ENCODE data around the gene GBA3. TPM values are rescaled to one million over a fixed set of nuclear protein-coding genes. Genes with fewer than 3 reads are reported as not detected.

Gene GBA3
- total RNA-seq, 1 donor from 2014 or later, result not detected

DNA sequence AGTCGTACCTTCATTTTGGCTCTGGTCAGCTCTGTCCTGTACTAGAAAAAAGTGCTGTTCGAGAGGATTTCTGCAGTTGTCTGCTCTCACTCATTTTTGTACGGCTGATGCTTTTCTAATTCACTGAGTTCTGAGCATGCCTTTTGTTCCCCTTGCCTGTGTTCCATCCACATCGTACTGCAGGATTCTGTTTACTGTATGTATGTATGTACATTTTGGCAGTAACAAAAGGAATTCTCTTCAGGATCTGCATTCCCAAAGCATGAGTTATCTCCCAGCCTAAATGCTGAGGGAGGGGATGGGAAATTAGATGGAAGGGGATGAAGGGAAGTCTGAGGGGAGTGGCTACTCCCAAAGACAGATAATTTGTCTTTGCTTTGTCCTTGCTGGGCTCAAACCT lies 87.6 kb downstream of the GBA3 start:
- DNase-seq (ENCODE audit: low read depth, low spot score), result no peak

GRCh38 chr4:22780797-22781196 lies 88.1 kb downstream of the GBA3 start:
- DNase-seq (ENCODE audit: low read depth, low spot score), result no peak

DNA sequence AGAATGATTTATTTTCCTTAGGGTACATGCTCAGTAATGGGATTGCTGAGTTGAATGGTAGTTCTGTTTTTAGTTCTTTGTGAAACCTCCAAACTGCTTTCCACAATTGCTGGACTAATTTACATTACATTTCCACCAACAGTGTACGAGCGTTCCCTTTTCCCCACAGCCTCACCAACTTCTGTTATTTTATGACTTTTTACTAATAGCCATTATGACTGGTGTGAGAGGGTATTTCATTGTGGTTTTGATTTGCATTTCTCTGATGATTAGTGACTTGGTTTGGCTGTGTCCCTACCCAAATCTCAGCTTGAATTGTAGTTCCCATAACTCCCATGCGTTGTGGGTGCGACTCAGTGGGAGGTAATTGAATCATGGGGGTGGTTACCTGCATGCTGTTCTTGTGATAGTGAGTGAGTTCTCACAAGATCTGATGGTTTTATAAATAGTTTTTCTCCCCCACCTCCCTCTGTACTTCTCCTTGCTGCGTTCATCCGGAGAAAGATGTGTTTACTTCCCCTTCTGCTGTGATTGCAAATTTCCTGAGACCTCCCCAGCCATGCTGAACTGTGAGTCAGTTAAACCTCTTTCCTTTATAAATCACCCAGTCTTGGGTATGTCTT lies 95.1 kb downstream of the GBA3 start:
- DNase-seq (ENCODE audit: low read depth, low spot score), result no peak

DNA sequence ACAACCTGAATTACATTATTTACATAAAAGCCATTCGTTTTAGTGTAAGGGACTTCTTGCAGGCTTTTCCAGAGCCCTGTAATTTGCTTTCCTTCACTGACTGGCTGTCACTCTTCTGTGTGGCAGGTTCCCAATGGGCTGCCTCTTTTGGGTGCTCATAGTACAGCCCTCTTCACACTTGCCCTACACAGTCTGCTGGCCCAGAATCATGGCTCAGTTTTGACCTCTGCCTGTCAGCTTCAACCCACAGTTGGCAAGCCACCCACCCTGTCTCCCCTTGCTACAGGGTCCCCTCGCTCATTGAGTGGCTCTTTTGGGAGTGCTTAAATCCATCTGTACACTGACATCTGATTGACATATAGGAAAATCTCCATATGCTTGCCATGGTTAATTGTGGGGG lies 97.9 kb downstream of the GBA3 start:
- DNase-seq (ENCODE audit: low read depth, low spot score), result no peak

DNA sequence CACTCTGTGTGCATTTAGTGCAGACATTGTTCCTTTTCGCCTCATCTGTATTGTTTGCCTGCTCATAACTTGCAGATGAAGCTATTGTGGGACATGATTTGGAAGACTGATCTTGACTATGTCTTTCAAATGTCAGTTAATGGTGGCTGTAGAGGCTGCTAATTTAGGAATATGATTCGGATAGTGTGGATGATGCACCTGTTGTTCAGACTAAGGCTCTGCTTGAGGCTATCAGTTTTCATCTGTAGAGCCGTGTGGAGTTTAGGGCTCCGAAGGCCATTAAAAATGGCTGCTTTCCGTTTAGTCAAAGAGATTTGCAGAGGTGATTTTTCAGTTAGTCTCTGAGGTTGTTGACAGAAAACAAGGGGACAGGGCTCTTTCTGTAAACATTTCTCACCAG lies 102.0 kb downstream of the GBA3 start:
- no peak for DNase-seq (ENCODE audit: low read depth, low spot score)

GRCh38 chr4:22801391-22801790 lies 108.7 kb downstream of the GBA3 start:
- no peak for DNase-seq (ENCODE audit: low read depth, low spot score)

GRCh38 chr4:22802876-22803275 lies 110.1 kb downstream of the GBA3 start:
- DNase-seq (ENCODE audit: low read depth, low spot score), result no peak

DNA sequence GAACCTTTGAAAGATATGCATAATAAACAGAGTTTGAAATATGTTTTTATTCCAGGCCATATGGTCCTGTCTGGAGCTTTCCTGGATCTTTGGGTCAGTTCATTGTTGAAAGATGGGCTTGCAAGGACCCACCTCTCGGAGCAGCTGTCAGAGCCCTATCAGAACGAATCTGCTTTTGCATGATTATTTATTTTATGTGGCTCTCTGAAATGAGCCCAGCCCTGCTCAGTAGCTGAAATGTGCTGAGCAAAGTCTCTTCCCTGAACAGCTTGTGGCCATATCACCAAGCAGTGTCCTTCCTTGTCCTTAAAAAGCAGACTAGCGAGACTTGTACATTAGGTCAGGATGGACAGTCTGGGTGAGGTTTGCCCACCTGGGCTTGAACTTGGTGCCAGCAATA lies 110.8 kb downstream of the GBA3 start:
- DNase-seq (ENCODE audit: low read depth, low spot score), result no peak

- DNase-seq (ENCODE audit: low read depth, low spot score), result no peak
Measured at GRCh38 chr4:22814906-22815305, 122.2 kb downstream of the GBA3 start.

GRCh38 chr4:22824091-22824490 lies 131.4 kb downstream of the GBA3 start:
- no peak for DNase-seq (ENCODE audit: low read depth, low spot score)

GRCh38 chr4:22842360-22843018 lies 149.8 kb downstream of the GBA3 start:
- DNase-seq (ENCODE audit: low read depth, low spot score), result no peak

DNA sequence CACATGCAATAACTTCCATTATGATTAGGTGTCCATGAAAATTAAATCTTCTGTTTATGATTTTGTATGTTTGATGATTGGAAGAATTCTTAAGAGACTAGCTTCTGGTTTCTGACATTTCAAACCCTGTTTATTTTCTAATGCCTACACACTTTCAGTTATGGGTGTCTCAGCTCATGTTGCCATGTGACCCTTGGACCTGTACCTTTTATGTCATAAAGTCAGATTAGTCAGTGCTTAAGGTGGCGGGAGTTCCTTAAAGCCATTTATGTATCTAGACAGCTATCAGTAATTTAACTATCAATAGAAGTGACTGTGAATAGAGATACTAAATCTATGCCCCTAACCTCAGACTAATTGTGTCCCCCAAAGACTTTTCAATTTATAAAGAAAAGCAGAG lies 155.6 kb downstream of the GBA3 start:
- DNase-seq (ENCODE audit: low read depth, low spot score), result no peak

GRCh38 chr4:22850055-22850454 lies 157.3 kb downstream of the GBA3 start:
- no peak for DNase-seq (ENCODE audit: low read depth, low spot score)

GRCh38 chr4:22850630-22851029 lies 157.9 kb downstream of the GBA3 start:
- DNase-seq (ENCODE audit: low read depth, low spot score), result no peak

DNA sequence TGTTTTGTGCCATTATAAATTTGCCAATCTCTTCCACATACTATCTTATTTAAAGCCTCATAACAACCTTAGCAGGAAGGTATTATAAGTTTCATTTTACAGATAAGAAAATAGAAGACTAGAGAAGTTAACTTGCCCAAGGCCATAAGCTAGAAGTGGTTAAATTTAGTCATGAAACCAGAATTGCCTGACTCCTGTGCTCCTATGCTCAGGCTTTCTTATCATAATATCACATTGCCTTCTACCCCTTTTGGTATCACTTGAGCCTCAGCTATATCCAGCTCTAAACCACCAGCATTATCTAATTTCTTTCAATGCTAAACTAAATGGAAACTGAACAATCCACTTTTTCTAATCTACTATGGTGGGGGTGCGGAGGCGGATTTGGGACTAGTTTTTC lies 164.7 kb downstream of the GBA3 start:
- no peak for DNase-seq (ENCODE audit: low read depth, low spot score)

DNA sequence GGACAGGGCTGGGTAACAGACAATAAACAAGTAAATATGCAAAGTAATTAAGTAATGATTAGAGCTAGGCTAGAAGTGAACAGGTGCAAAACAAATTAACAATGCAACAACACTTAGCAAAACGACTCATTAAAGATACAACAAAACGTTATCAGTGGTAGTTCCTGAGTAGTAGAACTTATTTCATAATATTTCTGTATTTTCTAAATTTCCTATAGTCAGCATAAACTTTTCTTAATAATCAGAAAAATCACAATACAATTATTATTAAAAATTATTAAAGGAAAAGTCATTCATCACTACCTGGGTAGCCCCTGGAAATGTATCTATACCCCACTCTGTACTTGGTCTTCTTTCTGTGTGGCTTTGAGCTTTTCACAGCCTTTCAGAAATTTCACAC lies 166.6 kb downstream of the GBA3 start:
- no peak for DNase-seq (ENCODE audit: low read depth, low spot score)

Other genes with a start within 250 kb of the GBA3 start
- gene ADGRA3, start 176.9 kb upstream of the GBA3 start, total RNA-seq, result 21.7 and 36.5 TPM in 2 replicates